Fibroblast of skin of back (primary cell): ENCODE measurements around the gene SHLD1. TPM values are rescaled to one million over a fixed set of nuclear protein-coding genes. Genes with fewer than 3 reads are reported as not detected.
"Not testable (repeated sequence)": the region's sequence is repeated elsewhere in the genome, so short reads cannot be mapped to it uniquely, and the experiment has no call there.

ENCODE experiments used
- DNase-seq: peaks from one replicate; pipeline ENCODE4 v3.0.0-alpha.2; 2013
- polyA plus RNA-seq, 2 experiments: library from polyadenylated mRNA; unstranded; fragments of 120-200 nt; gene quantifications; one replicate each; pipeline ENCODE4 v1.2.1, GENCODE V29; 2013; ENCODE audit not compliant: insufficient read length in 2 of 2

The SHLD1 gene, protein sequence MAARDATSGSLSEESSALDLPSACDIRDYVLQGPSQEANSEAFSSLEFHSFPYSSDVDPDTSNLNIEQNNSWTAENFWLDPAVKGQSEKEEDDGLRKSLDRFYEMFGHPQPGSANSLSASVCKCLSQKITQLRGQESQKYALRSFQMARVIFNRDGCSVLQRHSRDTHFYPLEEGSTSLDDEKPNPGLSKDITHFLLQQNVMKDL
- 2.3 TPM for polyA plus RNA-seq (2013, experiment 1 of 2; ENCODE audit: insufficient read length)
- polyA plus RNA-seq (2013, experiment 2 of 2; ENCODE audit: insufficient read length) = 1.3 TPM

DNA sequence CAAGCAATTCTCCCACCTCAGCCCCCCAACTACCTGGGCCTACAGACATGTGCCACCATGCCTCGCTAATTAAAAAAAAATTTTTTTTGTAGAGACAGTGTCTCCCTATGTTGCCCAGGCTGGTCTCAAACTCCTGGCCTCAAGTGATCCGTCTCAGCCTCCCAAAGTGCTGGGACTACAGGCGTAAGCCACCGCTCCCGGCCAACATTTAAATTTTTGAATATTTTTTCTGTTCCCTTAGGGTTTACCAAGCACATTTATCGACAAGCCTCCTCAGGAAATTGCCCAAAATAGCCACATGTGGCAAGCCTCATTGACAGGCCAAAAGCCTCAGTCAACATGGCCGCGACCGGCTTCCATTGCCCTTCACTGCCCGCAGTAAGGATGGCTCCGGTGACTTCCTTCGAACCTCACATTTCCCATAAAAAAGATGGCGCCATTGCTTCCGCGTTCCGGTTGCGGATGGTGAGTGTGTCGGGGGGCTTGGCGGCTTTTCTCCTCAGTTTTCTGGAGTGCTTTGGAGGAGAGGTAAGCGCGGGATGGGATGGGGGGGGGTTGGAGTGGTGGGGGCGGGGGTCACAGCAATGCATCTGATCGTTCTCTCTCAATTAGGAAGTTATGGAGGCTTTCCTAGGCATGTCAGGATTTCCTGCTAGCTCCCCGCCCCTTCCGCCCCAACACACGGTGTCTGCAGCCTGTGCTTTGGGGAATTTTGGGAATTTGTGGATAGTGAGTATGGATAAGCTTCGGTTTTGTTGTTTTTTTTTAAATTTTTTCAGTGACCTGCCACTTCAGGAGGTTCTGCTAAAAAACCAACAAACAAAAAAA is at the start of gene SHLD1:
SHLD1 (plus strand) TSS at position 450 of the 828 bp plus-strand sequence. CDS start 22,465 bp downstream, outside the sequence.
- peak; percentile 89 for DNase-seq

DNA sequence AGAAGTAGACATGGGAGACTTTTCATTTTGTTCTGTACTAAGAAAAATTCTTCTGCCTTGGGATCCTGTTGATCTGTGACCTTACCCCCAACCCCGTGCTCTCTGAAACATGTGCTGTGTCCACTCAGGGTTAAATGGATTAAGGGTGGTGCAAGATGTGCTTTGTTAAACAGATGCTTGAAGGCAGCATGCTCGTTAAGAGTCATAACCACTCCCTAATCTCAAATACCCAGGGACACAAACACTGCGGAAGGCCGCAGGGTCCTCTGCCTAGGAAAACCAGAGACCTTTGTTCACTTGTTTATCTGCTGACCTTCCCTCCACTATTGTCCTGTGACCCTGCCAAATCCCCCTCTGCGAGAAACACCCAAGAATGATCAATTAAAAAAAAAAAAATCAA is 47.9 kb upstream of the SHLD1 start:
- not testable (repeated sequence) for DNase-seq

DNA sequence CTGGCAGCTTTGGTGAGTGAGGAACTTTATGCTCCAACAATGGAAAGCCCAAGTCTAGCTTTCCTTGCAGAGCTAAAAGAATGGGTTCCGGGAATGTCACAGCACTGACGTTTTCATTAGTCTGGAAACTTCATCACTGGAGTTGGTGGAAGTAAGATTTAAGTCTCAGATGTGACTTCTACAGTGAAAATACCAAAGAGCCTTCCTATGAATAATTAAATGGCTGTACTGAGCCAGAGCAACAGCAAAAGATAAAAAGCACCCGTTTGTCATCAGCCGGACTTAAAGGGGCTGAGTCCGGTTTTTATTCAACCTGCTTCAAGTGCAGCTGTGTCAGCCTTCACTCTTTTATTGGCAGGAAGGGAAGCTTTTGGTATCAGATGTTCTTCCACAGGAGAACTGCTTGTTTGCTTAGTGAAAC is 46.5 kb upstream of the SHLD1 start:
- no peak for DNase-seq

DNA sequence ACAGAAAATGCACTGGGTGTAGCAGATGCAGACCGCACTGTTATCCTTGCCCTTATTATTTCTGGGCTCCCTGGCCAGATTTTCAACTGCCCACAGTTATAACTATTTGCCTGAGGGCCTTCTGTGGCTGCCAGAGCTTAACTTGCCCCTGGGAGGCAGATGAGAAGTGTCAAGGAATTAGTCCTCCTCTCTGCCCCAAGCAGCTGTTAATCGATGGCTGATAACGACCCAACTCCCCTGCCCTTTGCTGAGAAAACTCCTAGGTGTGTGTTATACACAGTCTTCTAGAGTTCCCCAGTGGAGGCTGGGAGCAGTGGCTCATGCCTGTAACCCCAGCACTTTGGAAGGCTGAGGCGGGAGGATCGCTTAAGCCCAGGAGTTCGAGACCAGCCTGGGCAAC is 44.4 kb upstream of the SHLD1 start:
- DNase-seq = no peak

DNA sequence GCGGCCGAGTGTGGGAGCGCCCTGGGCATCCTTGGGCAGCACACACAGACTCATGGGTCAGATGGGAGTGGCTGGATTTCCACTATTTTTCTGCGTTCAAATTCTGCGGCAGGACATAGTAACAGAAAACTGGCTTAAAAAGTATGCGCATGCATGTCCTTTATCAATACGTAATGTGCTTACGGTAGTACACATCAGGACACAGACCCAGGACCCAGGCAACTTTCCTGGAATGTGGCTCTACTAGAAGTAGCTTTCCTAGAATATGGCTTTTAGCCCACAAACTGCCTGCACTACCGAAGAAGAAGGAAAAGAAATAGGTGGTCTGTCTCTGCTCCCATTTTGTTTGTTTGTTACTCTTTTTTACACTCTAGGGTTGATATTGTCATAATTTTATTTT is 43.4 kb upstream of the SHLD1 start:
- no peak for DNase-seq

DNA sequence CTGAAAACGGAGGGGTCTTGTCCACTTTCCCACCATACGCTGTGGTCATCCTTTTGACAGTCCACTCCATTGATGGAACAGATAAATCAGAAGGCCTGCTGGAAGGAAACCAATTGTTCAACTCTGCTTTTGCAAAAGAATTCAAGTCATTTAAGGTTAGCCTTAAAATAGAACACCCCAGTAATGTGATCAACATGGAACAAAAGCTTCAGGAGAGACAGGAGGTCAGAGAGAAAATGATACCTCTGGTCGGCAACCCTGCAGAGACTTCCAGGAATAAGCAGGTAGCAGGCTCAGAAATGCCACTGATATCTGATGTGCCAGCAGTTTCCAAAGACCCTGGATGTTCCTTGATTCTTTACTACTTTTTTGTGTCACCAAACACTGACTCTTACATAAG is 39.6 kb upstream of the SHLD1 start:
- no peak for DNase-seq

DNA sequence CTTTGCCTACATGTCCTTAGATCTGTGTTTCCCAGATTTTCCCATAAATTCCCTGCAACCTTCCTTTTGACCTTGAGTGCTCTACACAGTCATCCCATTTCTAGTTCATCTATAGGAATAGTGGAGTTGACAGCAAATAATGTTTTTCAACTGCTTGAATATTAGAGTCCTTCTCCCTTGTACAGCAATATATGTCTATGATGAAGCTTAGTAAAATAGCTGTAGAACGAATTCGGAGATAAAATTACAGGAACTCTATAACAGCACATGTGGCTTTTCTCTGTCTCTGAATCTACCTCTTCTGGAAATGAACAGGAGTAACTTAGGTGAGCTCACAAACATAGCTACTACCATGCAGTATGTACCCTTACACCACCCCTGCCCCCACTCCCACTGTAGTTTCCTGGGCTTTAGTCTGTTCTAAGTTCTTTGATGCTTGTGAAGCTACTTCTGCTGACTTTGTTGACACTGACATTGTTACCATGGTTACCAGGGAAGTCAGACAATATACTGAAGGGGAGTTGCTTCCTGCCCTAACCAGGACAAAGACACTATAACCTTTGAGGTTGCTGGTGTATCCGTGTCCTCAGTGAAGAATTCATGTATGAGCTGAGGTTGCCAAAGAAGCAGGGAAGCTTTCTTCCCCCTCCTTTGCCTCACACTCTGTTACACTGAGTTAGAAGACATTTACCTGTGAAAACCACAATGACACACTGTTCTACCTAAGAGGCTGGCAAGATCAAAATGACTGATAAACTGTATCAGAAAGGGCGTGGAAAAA is 35.8 kb upstream of the SHLD1 start:
- DNase-seq = no peak

DNA sequence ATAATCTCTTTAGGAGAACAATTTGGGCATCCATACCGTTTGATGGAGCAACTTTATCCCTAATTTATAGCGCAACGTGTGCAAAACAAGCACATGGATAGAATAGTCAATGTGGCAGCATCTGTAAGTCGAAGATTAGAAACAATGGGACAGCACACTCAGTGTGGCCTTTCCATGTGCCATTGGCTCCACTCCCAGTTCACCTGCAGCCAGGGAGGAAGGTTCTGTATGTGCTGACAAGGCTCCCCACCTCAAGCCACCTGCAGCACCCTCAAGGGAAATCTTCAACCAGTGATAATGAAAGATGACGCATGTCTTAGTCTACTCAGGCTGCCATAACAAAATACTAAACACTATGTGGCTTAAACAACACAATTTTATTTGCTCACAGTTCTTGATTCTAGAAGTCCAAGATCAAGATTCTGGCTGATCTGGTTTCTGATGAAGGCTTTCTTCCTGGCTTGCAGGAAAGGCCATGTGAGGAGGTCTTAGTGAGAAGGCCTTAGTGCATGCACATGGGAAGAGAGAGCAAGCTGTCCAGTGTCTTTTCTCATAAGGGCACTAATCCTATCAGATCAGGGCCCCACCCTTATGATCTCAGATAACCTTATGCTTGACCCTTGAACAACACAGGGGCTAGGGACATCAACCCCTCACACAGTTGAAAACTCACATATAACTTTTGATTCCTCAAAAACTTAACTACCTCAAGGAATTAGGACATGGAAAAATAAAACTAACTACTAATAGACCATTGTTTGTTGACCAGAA is 34.9 kb upstream of the SHLD1 start:
- no peak for DNase-seq

DNA sequence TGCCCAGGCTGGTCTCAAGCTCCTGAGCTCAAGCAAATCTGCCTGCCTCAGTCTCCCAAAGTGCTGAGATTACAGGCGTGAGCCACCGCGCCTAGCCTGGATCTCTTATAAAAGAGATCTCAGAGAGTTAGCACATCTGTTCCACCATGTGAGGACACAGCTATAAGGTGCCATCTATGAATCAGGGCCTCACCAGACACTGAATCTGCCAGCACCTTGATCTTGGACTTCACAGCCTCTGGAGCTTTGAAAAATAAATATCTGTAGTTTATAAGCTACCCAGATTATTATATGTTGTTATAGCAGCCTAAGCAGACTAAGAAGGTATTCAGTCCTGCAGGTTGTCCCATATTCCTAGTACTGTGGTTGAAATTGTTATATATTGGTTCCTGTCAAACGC is 33.2 kb upstream of the SHLD1 start:
- no peak for DNase-seq

DNA sequence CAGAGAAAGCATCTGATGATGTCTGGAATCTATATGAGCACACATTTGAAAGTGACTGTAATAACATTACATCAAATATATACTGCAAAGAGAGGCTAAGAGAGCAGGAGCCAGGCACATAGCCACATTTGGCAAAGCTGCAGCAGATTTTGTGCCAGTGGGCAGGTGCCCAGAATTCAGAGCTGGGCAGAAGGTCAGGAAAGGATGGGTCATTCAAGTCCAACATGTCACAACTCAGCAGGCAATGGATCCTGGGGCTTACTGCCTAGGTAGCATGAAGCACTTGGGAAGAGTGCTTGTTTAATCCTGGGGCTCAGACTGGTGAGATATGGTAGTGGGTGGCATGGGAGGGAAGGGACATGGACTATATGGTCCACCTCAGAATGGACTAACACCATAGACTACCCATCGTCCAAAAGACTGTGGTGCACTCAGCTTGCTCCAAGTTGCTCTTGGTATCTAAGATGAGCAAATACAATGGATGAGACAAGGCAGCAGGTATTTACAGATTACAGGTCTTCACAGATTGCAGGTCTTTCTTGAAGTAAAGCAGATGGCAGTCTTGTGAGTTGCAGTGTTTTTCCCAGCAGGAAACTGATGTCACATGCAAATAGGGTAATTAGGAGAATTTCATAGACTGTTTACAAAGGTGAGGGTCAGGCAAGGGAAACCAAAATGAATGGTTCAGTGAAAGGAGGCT is 31.2 kb upstream of the SHLD1 start:
- no peak for DNase-seq

DNA sequence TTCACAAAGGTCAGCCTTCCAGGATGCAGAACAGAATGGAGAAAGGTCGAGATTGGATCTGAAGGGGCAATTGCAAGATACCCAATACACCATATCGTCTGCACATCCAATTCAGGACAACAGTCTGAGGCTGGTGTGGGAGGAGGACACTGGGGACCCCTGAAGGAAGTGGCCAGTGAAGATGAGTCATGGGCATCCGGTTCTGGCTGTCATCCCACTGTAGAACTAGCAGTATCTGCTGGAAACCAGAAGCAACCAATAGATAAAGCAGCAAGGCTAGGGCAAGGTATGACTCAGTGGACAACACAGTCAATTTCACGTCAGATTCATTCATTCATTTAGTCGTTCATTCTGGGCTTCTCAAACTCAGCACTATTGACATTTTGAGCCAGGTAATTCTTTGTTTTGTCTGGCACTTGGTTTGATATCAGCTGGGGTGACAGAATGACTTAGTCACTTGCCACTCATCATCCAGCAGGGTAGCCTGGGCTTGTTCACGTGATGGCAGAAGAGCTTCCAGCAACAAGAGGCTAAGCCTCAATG is 30.3 kb upstream of the SHLD1 start:
- DNase-seq = peak; percentile 11

DNA sequence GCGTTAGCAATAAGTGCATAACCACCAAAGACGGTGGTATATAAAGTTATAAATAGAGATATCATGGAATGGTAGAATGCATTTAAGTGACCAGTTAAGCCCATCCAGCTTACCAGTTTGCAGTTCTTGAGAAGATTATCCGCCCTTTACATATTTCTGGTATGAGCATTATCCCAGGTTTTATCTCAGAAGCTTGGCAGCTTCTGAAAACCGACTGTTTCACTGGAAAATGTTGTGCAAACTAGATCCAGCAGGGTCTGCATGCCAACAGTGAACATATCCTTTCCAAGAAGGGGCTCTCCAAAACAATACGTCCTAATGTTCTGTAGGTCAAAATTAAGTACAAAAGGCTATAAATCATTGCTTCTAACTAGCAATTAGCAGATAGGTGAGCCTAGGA is 29.5 kb upstream of the SHLD1 start:
- no peak for DNase-seq

DNA sequence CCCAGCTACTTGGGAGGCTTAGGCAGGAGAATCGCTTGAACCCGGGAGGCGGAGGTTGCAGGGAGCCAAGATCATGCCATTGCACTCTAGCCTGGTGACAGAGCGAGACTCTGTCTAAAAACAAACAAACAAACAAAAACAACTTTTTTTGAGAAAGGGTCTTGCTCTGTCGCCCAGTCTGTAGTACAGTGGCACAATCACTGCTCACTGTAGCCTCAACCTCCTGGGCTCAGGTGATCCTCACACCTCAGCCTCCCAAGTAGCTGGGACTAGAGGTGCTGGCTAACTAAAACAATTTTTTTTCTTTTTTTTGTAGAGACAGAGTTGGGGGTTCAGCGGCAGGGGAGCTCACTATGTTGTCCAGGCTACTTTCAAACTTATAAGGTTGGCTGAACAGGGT is 28.8 kb upstream of the SHLD1 start:
- not testable (repeated sequence) for DNase-seq

DNA sequence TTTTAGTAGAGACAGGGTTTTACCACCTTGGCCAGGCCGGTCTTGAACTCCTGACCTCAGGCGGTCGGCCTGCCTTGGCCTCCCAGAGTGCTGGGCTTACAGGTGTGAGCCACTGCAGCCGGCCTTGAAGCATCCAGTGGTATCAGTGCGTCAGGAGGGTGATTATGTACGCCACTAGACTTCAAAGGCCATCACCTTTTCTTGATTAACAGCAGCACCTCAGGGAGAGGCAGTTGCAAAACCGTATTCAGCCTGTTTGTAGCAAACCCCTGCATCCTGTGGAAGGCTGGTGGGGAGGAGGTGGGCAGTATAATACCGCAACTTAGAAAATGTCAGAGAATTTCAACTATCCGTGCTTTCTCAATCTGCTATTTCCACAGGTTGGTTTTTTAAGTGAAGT is 27.3 kb upstream of the SHLD1 start:
- no peak for DNase-seq

DNA sequence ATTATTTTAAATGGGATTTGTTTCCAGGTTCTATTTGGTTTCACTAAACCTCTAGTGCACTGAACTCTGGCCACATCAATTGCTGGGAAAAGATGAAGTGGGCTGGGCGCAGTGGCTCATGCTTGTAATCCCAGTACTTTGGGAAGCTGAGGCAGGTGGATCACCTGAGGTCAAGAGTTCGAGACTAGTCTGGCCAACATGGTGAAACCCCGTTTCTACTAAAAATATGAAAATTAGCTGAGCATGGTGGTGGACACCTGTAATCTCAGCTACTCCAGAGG is 25.1 kb upstream of the SHLD1 start:
- DNase-seq = not testable (repeated sequence)

DNA sequence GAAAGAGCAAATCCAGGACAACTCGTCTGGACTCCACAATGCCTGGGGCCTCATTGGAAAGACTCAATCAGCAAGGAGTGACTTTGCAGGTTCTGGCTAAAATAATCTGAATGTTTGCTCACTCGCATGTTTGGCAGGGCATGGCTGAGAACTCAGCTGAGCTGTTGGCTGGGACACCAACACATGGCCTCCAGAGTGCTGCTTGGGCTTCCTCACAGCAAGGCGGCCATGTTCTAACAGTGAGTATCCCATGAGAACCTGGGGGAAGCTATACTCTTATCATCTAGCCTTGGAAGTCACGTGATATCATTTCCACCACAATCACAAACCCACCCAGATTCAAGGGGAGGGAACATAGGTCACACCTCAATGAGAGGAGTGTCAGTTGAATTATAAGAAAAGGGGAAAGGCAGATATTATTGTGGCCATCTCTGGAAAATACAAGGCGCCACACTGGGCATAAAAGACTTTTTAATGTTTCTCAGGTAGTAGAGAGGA is 23.1 kb upstream of the SHLD1 start:
- DNase-seq = no peak

DNA sequence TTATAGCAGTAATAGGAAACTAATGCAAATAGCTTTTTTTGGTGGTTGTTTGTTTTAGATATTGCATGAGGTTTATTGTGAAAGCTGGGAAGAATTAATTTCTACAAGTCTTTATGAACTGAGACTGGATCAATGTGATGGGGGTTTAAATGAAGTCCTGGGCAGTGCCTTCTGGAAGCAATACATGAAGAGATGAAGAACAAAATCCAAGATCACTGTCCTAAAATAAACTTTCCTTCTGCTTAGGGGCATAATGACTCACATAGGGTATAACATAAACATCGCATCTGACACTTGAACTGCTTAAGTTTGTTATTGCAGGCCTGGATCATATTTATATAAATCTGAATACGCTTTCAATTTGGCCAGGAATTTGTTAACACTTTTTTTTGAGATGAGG is 20.9 kb upstream of the SHLD1 start:
- no peak for DNase-seq

DNA sequence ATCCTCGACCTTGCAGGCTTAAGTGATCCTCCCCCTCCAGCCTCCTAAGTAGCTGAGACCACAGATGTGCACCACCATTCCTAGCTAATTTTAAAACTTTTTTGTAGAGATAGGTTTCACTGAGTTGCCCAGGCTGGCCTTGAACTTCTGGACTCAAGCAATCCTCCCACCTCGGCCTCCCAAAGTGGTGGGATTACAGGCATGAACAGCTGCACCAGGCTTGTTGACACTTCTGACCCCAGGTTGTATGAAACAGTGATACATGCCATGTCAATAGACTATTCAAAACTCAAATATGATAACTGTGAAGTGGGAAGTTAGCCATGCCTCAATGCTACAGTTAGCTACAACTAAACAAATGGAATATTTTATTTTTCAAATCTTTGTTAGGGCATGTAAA is 20.1 kb upstream of the SHLD1 start:
- no peak for DNase-seq

DNA sequence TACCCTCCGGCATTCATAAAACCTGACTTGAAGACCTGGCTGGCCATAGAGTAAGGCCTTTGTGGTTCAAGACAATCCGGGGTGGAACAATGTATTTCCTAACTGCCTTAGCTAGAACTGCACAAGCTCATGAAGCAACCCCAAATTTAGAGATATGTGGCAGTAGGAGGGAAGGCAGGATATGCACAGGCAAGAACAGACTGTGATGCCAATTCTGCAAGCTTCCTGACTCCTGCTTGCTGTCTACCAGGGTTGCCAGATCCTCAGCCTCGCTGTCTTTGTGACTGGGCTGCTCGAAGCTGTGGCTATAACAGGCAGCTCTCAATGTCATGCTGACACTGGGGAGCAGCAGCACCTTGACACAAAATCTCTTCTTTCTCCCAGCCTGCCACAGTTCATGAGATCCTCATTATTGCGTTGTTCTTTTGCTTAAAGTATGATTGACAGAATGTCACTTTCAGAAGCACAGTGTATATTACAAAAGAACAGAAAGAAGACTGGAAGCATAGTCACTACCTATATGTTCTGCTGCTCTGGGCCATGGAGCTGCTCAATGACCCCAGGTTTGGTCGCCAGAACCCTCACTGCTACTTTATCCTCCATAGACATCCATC is 18.3 kb upstream of the SHLD1 start:
- no peak for DNase-seq

DNA sequence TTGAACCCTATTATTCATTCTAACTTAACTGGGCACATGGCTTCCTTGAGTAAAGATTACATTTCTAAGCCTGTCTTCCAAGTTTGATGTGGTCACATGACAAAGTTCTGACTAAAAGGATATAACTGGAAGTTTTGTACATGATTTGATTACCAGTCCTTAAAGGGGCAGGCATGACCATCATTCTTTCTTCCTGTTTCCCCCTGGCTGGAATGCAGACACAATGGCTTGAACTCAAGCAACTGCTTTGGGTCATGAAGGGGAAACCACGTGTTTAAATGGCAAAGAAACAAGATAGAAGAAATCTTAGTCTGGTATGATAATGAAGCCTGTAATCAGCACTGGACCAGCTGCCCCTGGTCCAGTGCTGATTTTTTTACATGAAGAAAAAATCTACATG is 15.6 kb upstream of the SHLD1 start:
- no peak for DNase-seq

DNA sequence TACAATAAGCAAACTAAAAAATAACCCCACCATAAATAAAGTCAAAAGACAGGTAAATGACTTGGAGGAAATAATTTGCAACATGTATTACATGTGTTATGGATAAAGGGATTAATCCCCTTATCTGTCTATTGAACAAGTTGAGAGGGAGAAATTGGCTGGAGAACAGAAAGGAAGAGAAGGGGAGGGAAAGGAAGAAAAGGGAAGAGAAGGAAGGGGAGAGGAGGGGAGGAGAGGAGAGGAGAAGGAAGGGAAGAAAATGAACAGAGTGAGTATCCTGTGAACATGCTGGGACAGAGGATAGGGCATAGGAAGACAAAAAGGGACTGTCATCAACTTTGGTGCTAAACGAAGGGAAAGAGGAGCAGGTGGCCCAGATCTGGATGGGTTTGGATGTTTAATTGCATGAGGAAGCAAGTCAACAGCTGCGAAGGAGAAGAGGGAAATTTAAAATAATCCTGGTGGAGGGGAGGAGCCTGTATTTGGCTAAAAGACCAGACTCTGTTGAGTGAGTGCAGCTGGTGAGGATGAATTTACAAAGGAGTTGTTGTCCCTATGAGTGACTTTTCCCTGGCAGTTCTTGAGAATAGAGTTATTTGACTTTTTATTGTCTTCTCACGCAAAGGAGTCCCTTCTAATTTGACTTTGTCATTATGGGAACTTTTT is 14.2 kb upstream of the SHLD1 start:
- DNase-seq = no peak
